ENCODE results near the gene KAZN.

Gene KAZN

GRCh38 chr1:14970115-14970798 is 371.8 kb downstream of the KAZN start:
- H3K4me3 ChIP-seq (ENCODE audit: low read depth, low read length) = no peak overlapping the region
- TF ChIP-seq CTCF (IDR thresholded peaks at IDR 0.05; ENCODE audit: control insufficient read depth, extremely low read depth, insufficient read depth) = no peak
- DNase-seq (ENCODE audit: low read depth) = no peak

GRCh38 chr1:14970799-14971141 is 372.3 kb downstream of the KAZN start:
- TF ChIP-seq CTCF (IDR thresholded peaks at IDR 0.05; ENCODE audit: control insufficient read depth, extremely low read depth, insufficient read depth) = no peak
- no peak overlapping the region for H3K4me3 ChIP-seq (ENCODE audit: low read depth, low read length)
- no peak for DNase-seq (ENCODE audit: low read depth)

GRCh38 chr1:14971221-14971620 is 372.7 kb downstream of the KAZN start:
- no peak for DNase-seq (ENCODE audit: low read depth)
- no peak for TF ChIP-seq CTCF (IDR thresholded peaks at IDR 0.05; ENCODE audit: control insufficient read depth, extremely low read depth, insufficient read depth)
- H3K4me3 ChIP-seq (ENCODE audit: low read depth, low read length) = no peak overlapping the region

GRCh38 chr1:14972107-14972506 is 373.6 kb downstream of the KAZN start:
- no peak for DNase-seq (ENCODE audit: low read depth)
- no peak for TF ChIP-seq CTCF (IDR thresholded peaks at IDR 0.05; ENCODE audit: control insufficient read depth, extremely low read depth, insufficient read depth)
- no peak overlapping the region for H3K4me3 ChIP-seq (ENCODE audit: low read depth, low read length)

GRCh38 chr1:14973773-14974172 is 375.3 kb downstream of the KAZN start:
- no peak for DNase-seq (ENCODE audit: low read depth)
- H3K4me3 ChIP-seq (ENCODE audit: low read depth, low read length) = no peak overlapping the region
- TF ChIP-seq CTCF (IDR thresholded peaks at IDR 0.05; ENCODE audit: control insufficient read depth, extremely low read depth, insufficient read depth) = no peak

GRCh38 chr1:14974361-14974760 is 375.9 kb downstream of the KAZN start:
- no peak overlapping the region for H3K4me3 ChIP-seq (ENCODE audit: low read depth, low read length)
- DNase-seq (ENCODE audit: low read depth) = peak; percentile 27
- TF ChIP-seq CTCF (IDR thresholded peaks at IDR 0.05; ENCODE audit: control insufficient read depth, extremely low read depth, insufficient read depth) = no peak

- no peak overlapping the region for H3K4me3 ChIP-seq (ENCODE audit: low read depth, low read length)
- DNase-seq (ENCODE audit: low read depth) = no peak
- TF ChIP-seq CTCF (IDR thresholded peaks at IDR 0.05; ENCODE audit: control insufficient read depth, extremely low read depth, insufficient read depth) = no peak
These were observed 376.6 kb downstream of the KAZN start for GRCh38 chr1:14975119-14975518.

Measured in LNCaP clone FGC (cell line).